Measurements from ENCODE around the gene RAP2C.
A peak's percentile ranks its signal among the peaks of the same experiment; 100 is the strongest.

The RAP2C gene

GRCh38 chrX:132218100-132218812 lies 991 bp downstream of the RAP2C start:
- under 1% methylated on average over 45 of the region's 45 CpGs for WGBS

GRCh38 chrX:132217203-132218073 lies 1.8 kb downstream of the RAP2C start:
- Histone ChIP-seq H3K27ac (ENCODE audit: low read depth, low read length) (peak overlapping the region; percentile 94; the same call in 1 of the 2 replicates), H3K36me3 (ENCODE audit: insufficient read depth, low read length) (peaks cover 23% of the 10 kb centered on the region), H3K4me3 (ENCODE audit: low read length) (peak overlapping the region; percentile 93), H3K9me3 (ENCODE audit: insufficient read depth, low read depth, low read length) (no peaks in the 10 kb centered on the region), H3K27me3 (ENCODE audit: insufficient read depth, low read length) (no peaks in the 10 kb centered on the region), H3K4me1 (ENCODE audit: insufficient read depth, low read length) (peaks cover 8% of the 10 kb centered on the region), H3K9ac (ENCODE audit: low read depth, low read length) (peak overlapping the region; percentile 84)
- WGBS = under 1% methylated on average over 65 of the region's 74 CpGs

More at GRCh38 chrX:132218100-132218812, 991 bp downstream of the RAP2C start:
- peaks cover 15% of the 10 kb centered on the region for H3K36me3 ChIP-seq (ENCODE audit: insufficient read depth, low read length)
- H3K9me3 ChIP-seq (ENCODE audit: insufficient read depth, low read depth, low read length) = no peaks in the 10 kb centered on the region
- peak overlapping the region; percentile 93 for H3K4me3 ChIP-seq (ENCODE audit: low read length)
- no peaks in the 10 kb centered on the region for H3K27me3 ChIP-seq (ENCODE audit: insufficient read depth, low read length)
- H3K4me1 ChIP-seq (ENCODE audit: insufficient read depth, low read length) = peaks cover 8% of the 10 kb centered on the region
- H3K27ac ChIP-seq (ENCODE audit: low read depth, low read length) = peak overlapping the region; percentile 74; the same call in 1 of the 2 replicates
- H3K9ac ChIP-seq (ENCODE audit: low read depth, low read length) = peak overlapping the region; percentile 68

- H3K36me3 ChIP-seq (ENCODE audit: insufficient read depth, low read length) = peaks cover 30% of the 10 kb centered on the region
- peaks cover 8% of the 10 kb centered on the region for H3K4me1 ChIP-seq (ENCODE audit: insufficient read depth, low read length)
- H3K4me3 ChIP-seq (ENCODE audit: low read length) = peak overlapping the region; percentile 93
- H3K27ac ChIP-seq (ENCODE audit: low read depth, low read length) = peak overlapping the region; percentile 94; the same call in 1 of the 2 replicates
- H3K9me3 ChIP-seq (ENCODE audit: insufficient read depth, low read depth, low read length) = no peaks in the 10 kb centered on the region
- WGBS = 2% methylated on average over 11 of the region's 11 CpGs
- peak overlapping the region; percentile 84 for H3K9ac ChIP-seq (ENCODE audit: low read depth, low read length)
- no peaks in the 10 kb centered on the region for H3K27me3 ChIP-seq (ENCODE audit: insufficient read depth, low read length)
Measured at GRCh38 chrX:132216806-132217202, 2.4 kb downstream of the RAP2C start.

GRCh38 chrX:132216283-132216682 lies 3.0 kb downstream of the RAP2C start:
- H3K4me1 ChIP-seq (ENCODE audit: insufficient read depth, low read length) = peaks cover 8% of the 10 kb centered on the region
- no peak overlapping the region for H3K27ac ChIP-seq (ENCODE audit: low read depth, low read length)

GRCh38 chrX:132214518-132214917 lies 4.7 kb downstream of the RAP2C start:
- Histone ChIP-seq H3K27me3 (ENCODE audit: insufficient read depth, low read length) (no peaks in the 10 kb centered on the region), H3K4me1 (ENCODE audit: insufficient read depth, low read length) (peaks cover 8% of the 10 kb centered on the region), H3K9ac (ENCODE audit: low read depth, low read length) (no peak overlapping the region), H3K36me3 (ENCODE audit: insufficient read depth, low read length) (peaks cover 42% of the 10 kb centered on the region), H3K4me3 (ENCODE audit: low read length) (no peak overlapping the region), H3K9me3 (ENCODE audit: insufficient read depth, low read depth, low read length) (no peaks in the 10 kb centered on the region), H3K27ac (ENCODE audit: low read depth, low read length) (no peak overlapping the region)
- WGBS = 98% methylated on average over 2 of the region's 2 CpGs

More at GRCh38 chrX:132216283-132216682, 3.0 kb downstream of the RAP2C start:
- 14% methylated on average over 1 of the region's 8 CpGs for WGBS
- Histone ChIP-seq H3K9ac (ENCODE audit: low read depth, low read length) (peak overlapping the region; percentile 84; the same call in 1 of the 2 replicates), H3K4me3 (ENCODE audit: low read length) (peak overlapping the region; percentile 93), H3K9me3 (ENCODE audit: insufficient read depth, low read depth, low read length) (no peaks in the 10 kb centered on the region), H3K27me3 (ENCODE audit: insufficient read depth, low read length) (no peaks in the 10 kb centered on the region), H3K36me3 (ENCODE audit: insufficient read depth, low read length) (peaks cover 35% of the 10 kb centered on the region)

GRCh38 chrX:132209527-132209926 lies 9.7 kb downstream of the RAP2C start:
- no peaks in the 10 kb centered on the region for H3K27me3 ChIP-seq (ENCODE audit: insufficient read depth, low read length)
- H3K9ac ChIP-seq (ENCODE audit: low read depth, low read length) = no peak overlapping the region
- H3K36me3 ChIP-seq (ENCODE audit: insufficient read depth, low read length) = peaks cover 71% of the 10 kb centered on the region
- H3K4me1 ChIP-seq (ENCODE audit: insufficient read depth, low read length) = no peaks in the 10 kb centered on the region
- H3K27ac ChIP-seq (ENCODE audit: low read depth, low read length) = no peak overlapping the region
- no peaks in the 10 kb centered on the region for H3K9me3 ChIP-seq (ENCODE audit: insufficient read depth, low read depth, low read length)
- H3K4me3 ChIP-seq (ENCODE audit: low read length) = no peak overlapping the region

GRCh38 chrX:132208422-132208821 lies 10.8 kb downstream of the RAP2C start:
- Histone ChIP-seq H3K4me3 (ENCODE audit: low read length) (no peak overlapping the region), H3K27ac (ENCODE audit: low read depth, low read length) (no peak overlapping the region), H3K9ac (ENCODE audit: low read depth, low read length) (no peak overlapping the region), H3K27me3 (ENCODE audit: insufficient read depth, low read length) (no peaks in the 10 kb centered on the region), H3K4me1 (ENCODE audit: insufficient read depth, low read length) (no peaks in the 10 kb centered on the region), H3K36me3 (ENCODE audit: insufficient read depth, low read length) (peaks cover 64% of the 10 kb centered on the region), H3K9me3 (ENCODE audit: insufficient read depth, low read depth, low read length) (no peaks in the 10 kb centered on the region)
- WGBS = no CpG with 5 or more reads among the region's 1 CpG

- H3K9ac ChIP-seq (ENCODE audit: low read depth, low read length) = no peak overlapping the region
- no CpG with 5 or more reads among the region's 2 CpGs for WGBS
- H3K4me3 ChIP-seq (ENCODE audit: low read length) = no peak overlapping the region
- no peaks in the 10 kb centered on the region for H3K9me3 ChIP-seq (ENCODE audit: insufficient read depth, low read depth, low read length)
- H3K27me3 ChIP-seq (ENCODE audit: insufficient read depth, low read length) = no peaks in the 10 kb centered on the region
- no peak overlapping the region for H3K27ac ChIP-seq (ENCODE audit: low read depth, low read length)
- peaks cover 60% of the 10 kb centered on the region for H3K36me3 ChIP-seq (ENCODE audit: insufficient read depth, low read length)
- H3K4me1 ChIP-seq (ENCODE audit: insufficient read depth, low read length) = no peaks in the 10 kb centered on the region
Measured at GRCh38 chrX:132207996-132208395, 11.3 kb downstream of the RAP2C start.

GRCh38 chrX:132206259-132206658 lies 13.0 kb downstream of the RAP2C start:
- no peaks in the 10 kb centered on the region for H3K4me1 ChIP-seq (ENCODE audit: insufficient read depth, low read length)
- no peaks in the 10 kb centered on the region for H3K9me3 ChIP-seq (ENCODE audit: insufficient read depth, low read depth, low read length)
- no peak overlapping the region for H3K4me3 ChIP-seq (ENCODE audit: low read length)
- H3K36me3 ChIP-seq (ENCODE audit: insufficient read depth, low read length) = peaks cover 43% of the 10 kb centered on the region
- no peak overlapping the region for H3K27ac ChIP-seq (ENCODE audit: low read depth, low read length)
- no peaks in the 10 kb centered on the region for H3K27me3 ChIP-seq (ENCODE audit: insufficient read depth, low read length)
- 93% methylated on average over 5 of the region's 5 CpGs for WGBS
- no peak overlapping the region for H3K9ac ChIP-seq (ENCODE audit: low read depth, low read length)

- no peak overlapping the region for H3K4me3 ChIP-seq (ENCODE audit: low read length)
- peaks cover 37% of the 10 kb centered on the region for H3K36me3 ChIP-seq (ENCODE audit: insufficient read depth, low read length)
Measured at GRCh38 chrX:132204629-132205028, 14.6 kb downstream of the RAP2C start.

GRCh38 chrX:132200976-132201375 lies 18.3 kb downstream of the RAP2C start:
- H3K27me3 ChIP-seq (ENCODE audit: insufficient read depth, low read length) = no peaks in the 10 kb centered on the region
- WGBS = 95% methylated on average over 4 of the region's 5 CpGs
- no peaks in the 10 kb centered on the region for H3K9me3 ChIP-seq (ENCODE audit: insufficient read depth, low read depth, low read length)
- no peak overlapping the region for H3K27ac ChIP-seq (ENCODE audit: low read depth, low read length)
- no peaks in the 10 kb centered on the region for H3K4me1 ChIP-seq (ENCODE audit: insufficient read depth, low read length)
- H3K36me3 ChIP-seq (ENCODE audit: insufficient read depth, low read length) = peaks cover 16% of the 10 kb centered on the region
- H3K4me3 ChIP-seq (ENCODE audit: low read length) = no peak overlapping the region
- no peak overlapping the region for H3K9ac ChIP-seq (ENCODE audit: low read depth, low read length)

More at GRCh38 chrX:132204629-132205028, 14.6 kb downstream of the RAP2C start:
- no peak overlapping the region for H3K27ac ChIP-seq (ENCODE audit: low read depth, low read length)
- H3K27me3 ChIP-seq (ENCODE audit: insufficient read depth, low read length) = no peaks in the 10 kb centered on the region
- H3K4me1 ChIP-seq (ENCODE audit: insufficient read depth, low read length) = no peaks in the 10 kb centered on the region
- WGBS = 100% methylated on average over 1 of the region's 1 CpG
- H3K9ac ChIP-seq (ENCODE audit: low read depth, low read length) = no peak overlapping the region
- no peaks in the 10 kb centered on the region for H3K9me3 ChIP-seq (ENCODE audit: insufficient read depth, low read depth, low read length)
